ENCODE data around the gene DKK2.

GRCh38 chr4:106907216-106907615 is 128.9 kb downstream of the DKK2 start:
- TF ChIP-seq CTCF (conservative IDR thresholded peaks at IDR 0.05) (no peak), ZFX (IDR thresholded peaks at IDR 0.05) (no peak)
